ENCODE data around the gene CLDN2. TPM values are rescaled to one million over a fixed set of nuclear protein-coding genes. Genes with fewer than 3 reads are reported as not detected.

CLDN2 gene
- polyA plus RNA-seq, 1 of the 3 experiments (the other 2 are of a cell fraction): 0.36 TPM

DNA sequence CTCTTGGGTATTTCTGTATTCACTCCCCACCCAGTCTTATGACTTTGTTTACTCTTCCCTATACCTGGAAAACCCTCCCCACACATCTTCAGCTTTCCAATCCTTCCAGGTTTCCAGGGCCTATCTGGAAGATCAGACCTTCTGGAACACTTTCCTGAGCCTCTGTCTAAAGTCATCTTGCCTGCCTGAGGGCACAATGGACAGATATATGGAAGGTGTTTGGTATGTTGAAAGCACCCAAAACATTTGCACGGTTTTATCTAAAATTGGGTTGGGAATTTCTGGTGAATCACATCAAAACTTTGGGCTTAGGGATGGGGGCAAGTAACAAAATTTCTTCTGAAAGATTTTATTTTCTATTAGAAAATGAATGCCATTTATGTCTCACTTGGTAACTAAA is 16.0 kb downstream of the CLDN2 start:
- Histone ChIP-seq H3F3A (replicated peaks; ENCODE audit: insufficient read depth) (no peaks in the 10 kb centered on the region), H3K9me2 (no peaks in the 10 kb centered on the region), H3K27ac (ENCODE audit: low read depth in 2 of 2, low read length in 1 of 2) (no peak overlapping the region), H3K9me3 (no peaks in the 10 kb centered on the region), H3K79me2 (ENCODE audit: insufficient read depth) (no peaks in the 10 kb centered on the region), H4K20me1 (ENCODE audit: insufficient read depth) (no peaks in the 10 kb centered on the region), H3K9ac (no peak overlapping the region), H2AFZ (ENCODE audit: low read depth) (no peak overlapping the region), H3K27me3 (ENCODE audit: insufficient read depth) (peaks cover 18% of the 10 kb centered on the region; the same call in 1 of the 2 replicates), H3K4me3 (ENCODE audit: low read depth in 2 of 2, low read length in 1 of 2) (no peak overlapping the region), H3K4me2 (no peak overlapping the region), H3K4me1 (ENCODE audit: control insufficient read depth in 1 of 2, insufficient read depth in 2 of 2, low read depth in 1 of 2, low read length in 1 of 2) (peaks cover 0 to 2% of the 10 kb centered on the region in 2 experiments; a peak in 1 of 4 replicates), H3K36me3 (replicated peaks in 1 of 2; ENCODE audit: control insufficient read depth in 1 of 2, insufficient read depth in 2 of 2, low read length in 1 of 2) (peaks cover 0 to 6% of the 10 kb centered on the region in 2 experiments)
- POLR2A ChIA-PET: no interaction called here
- no peak for DNase-seq
- WGBS (ENCODE audit: low lambda C conversion rate): 11% methylated on average over 1 of the region's 1 CpG
- CTCF ChIA-PET: no interaction called here
- no peak for TF ChIP-seq EZH2phosphoT487 (IDR thresholded peaks at IDR 0.05; ENCODE audit: borderline replicate concordance, low read depth)
- TF ChIP-seq CHD2 (IDR thresholded peaks at IDR 0.05; ENCODE audit: low read length, partially characterized antibody): no peak

DNA sequence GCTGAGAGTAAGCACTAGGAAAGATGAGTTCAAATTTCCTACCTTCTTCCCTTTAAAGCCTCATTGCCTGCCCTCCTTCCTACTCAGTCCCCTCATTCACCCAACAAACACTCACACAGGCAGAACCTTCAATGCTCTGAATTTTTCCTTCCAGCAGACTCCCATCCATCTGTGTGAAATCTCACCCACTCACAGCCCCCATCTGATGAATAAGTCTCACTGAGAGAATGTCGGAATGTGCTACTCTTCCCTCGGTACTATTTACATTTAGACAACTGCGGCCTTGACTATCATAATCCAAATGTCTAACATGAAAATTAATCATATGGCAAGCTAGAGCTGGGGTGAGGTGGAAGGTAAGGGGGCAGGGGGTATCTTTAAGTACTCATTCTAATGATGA is 19.4 kb downstream of the CLDN2 start:
- Histone ChIP-seq H3K27me3 (ENCODE audit: insufficient read depth) (peaks cover 9% of the 10 kb centered on the region; the same call in 1 of the 2 replicates), H3K9me2 (no peaks in the 10 kb centered on the region), H4K20me1 (ENCODE audit: insufficient read depth) (no peaks in the 10 kb centered on the region), H3K4me1 (ENCODE audit: control insufficient read depth in 1 of 2, insufficient read depth in 2 of 2, low read depth in 1 of 2, low read length in 1 of 2) (no peaks in the 10 kb centered on the region), H3K4me2 (no peak overlapping the region), H3K4me3 (ENCODE audit: low read depth in 2 of 2, low read length in 1 of 2) (no peak overlapping the region), H3F3A (replicated peaks; ENCODE audit: insufficient read depth) (no peaks in the 10 kb centered on the region), H3K36me3 (replicated peaks in 1 of 2; ENCODE audit: control insufficient read depth in 1 of 2, insufficient read depth in 2 of 2, low read length in 1 of 2) (peaks cover 3 to 6% of the 10 kb centered on the region in 2 experiments), H3K79me2 (ENCODE audit: insufficient read depth) (no peaks in the 10 kb centered on the region), H3K9ac (no peak overlapping the region), H3K27ac (ENCODE audit: low read depth in 2 of 2, low read length in 1 of 2) (no peak overlapping the region), H2AFZ (ENCODE audit: low read depth) (no peak overlapping the region), H3K9me3 (no peaks in the 10 kb centered on the region)
- no peak for DNase-seq
- TF ChIP-seq RFX5 (IDR thresholded peaks at IDR 0.05; ENCODE audit: low read length): no peak
- TF ChIP-seq MXI1 (IDR thresholded peaks at IDR 0.05; ENCODE audit: low read depth, low read length): no peak
- TF ChIP-seq ELF1 (IDR thresholded peaks at IDR 0.05): no peak
- no peak for TF ChIP-seq EP300 (IDR thresholded peaks at IDR 0.05; ENCODE audit: borderline replicate concordance in 1 of 2, low read depth in 1 of 2, low read length in 1 of 2)
- TF ChIP-seq NFIC (IDR thresholded peaks at IDR 0.05; ENCODE audit: borderline replicate concordance): no peak
- no peak for TF ChIP-seq RAD21 (IDR thresholded peaks at IDR 0.05; ENCODE audit: low read length)
- no peak for TF ChIP-seq SMC3 (IDR thresholded peaks at IDR 0.05; ENCODE audit: low read depth, low read length)
- no peak for TF ChIP-seq FOXJ3 (CRISPR knock-in tag; IDR thresholded peaks at IDR 0.05)
- TF ChIP-seq, protein P1, sequence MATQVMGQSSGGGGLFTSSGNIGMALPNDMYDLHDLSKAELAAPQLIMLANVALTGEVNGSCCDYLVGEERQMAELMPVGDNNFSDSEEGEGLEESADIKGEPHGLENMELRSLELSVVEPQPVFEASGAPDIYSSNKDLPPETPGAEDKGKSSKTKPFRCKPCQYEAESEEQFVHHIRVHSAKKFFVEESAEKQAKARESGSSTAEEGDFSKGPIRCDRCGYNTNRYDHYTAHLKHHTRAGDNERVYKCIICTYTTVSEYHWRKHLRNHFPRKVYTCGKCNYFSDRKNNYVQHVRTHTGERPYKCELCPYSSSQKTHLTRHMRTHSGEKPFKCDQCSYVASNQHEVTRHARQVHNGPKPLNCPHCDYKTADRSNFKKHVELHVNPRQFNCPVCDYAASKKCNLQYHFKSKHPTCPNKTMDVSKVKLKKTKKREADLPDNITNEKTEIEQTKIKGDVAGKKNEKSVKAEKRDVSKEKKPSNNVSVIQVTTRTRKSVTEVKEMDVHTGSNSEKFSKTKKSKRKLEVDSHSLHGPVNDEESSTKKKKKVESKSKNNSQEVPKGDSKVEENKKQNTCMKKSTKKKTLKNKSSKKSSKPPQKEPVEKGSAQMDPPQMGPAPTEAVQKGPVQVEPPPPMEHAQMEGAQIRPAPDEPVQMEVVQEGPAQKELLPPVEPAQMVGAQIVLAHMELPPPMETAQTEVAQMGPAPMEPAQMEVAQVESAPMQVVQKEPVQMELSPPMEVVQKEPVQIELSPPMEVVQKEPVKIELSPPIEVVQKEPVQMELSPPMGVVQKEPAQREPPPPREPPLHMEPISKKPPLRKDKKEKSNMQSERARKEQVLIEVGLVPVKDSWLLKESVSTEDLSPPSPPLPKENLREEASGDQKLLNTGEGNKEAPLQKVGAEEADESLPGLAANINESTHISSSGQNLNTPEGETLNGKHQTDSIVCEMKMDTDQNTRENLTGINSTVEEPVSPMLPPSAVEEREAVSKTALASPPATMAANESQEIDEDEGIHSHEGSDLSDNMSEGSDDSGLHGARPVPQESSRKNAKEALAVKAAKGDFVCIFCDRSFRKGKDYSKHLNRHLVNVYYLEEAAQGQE (IDR thresholded peaks at IDR 0.05; ENCODE audit: low read depth, low read length): no peak
- TF ChIP-seq, protein P2, sequence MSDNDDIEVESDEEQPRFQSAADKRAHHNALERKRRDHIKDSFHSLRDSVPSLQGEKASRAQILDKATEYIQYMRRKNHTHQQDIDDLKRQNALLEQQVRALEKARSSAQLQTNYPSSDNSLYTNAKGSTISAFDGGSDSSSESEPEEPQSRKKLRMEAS (IDR thresholded peaks at IDR 0.05; ENCODE audit: low read depth): no peak
- no peak for TF ChIP-seq IRF3 (IDR thresholded peaks at IDR 0.05; ENCODE audit: low read depth, low read length)
- no peak for TF ChIP-seq USF1 (IDR thresholded peaks at IDR 0.05; ENCODE audit: borderline replicate concordance, low read depth)
- no peak for TF ChIP-seq EZH2phosphoT487 (IDR thresholded peaks at IDR 0.05; ENCODE audit: borderline replicate concordance, low read depth)
- no peak for TF ChIP-seq CTCF (IDR thresholded peaks at IDR 0.05)
- TF ChIP-seq ZBTB33 (IDR thresholded peaks at IDR 0.05; ENCODE audit: borderline replicate concordance, low read depth): no peak
- ChIA-PET POLR2A (no interaction called here), CTCF (interaction anchor here (1.0 kb wide), 1 partner anchor 45 kb away, joined by 3 read pairs; no protein-coding TSS in a partner anchor)
- WGBS (ENCODE audit: low lambda C conversion rate): 47% methylated on average over 3 of the region's 3 CpGs

Data from SK-N-SH (cell line).